ENCODE results near the gene ENTPD2. TPM values are rescaled to one million over a fixed set of nuclear protein-coding genes. Genes with fewer than 3 reads are reported as not detected.

Gene ENTPD2
- 1.2 and 5.3 TPM in 2 replicates for total RNA-seq (2011; cell fraction: chromatin; rRNA removed; ENCODE audit: low replicate concordance)
- total RNA-seq (2011; cell fraction: nucleolus; rRNA removed), result 3.3 and 4.3 TPM in 2 replicates
- total RNA-seq (2011; cell fraction: nucleoplasm; rRNA removed), result 2.6 and 2.9 TPM in 2 replicates
- total RNA-seq (2014; rRNA removed) (0.12 and 0.14 TPM in 2 replicates), total RNA-seq (2014; rRNA removed; fragmentation: Illumina TruSeq; extraction: Trizol) (not detected in 2 replicates), total RNA-seq (2015; rRNA removed; fragmentation: Illumina TruSeq; extraction: Trizol) (not detected in 2 replicates), total RNA-seq (2021) (0.60 and 0.85 TPM in 2 replicates), polyA plus RNA-seq (2011; rRNA removed) (0.11 and 0.51 TPM in 2 replicates), polyA plus RNA-seq (2014; fragmentation: Illumina TruSeq; extraction: Trizol) (0.17 and 0.21 TPM in 2 replicates), polyA plus RNA-seq (2014; fragmentation: Nextera tagmentation; extraction: Ambion mirVana) (under 1 TPM in 1 of 2 experiments, not detected in 1; 0.04 TPM), polyA plus RNA-seq (2014; rRNA removed) (0.22 TPM in 1 of 2 replicates, not detected in the other), polyA minus RNA-seq (2011; rRNA and poly(A)+ RNA removed) (not detected in 2 replicates), Bru-seq, nascent RNA (percentile 31 among the genes with signal in this experiment), BruChase-seq, experiment 1, labeled RNA remaining after a 2-hour chase (not detected), BruChase-seq, experiment 2, labeled RNA remaining after a 6-hour chase (percentile 17 among the genes with signal in this experiment)
- polyA plus RNA-seq (2011; cell fraction: cytosol; rRNA removed), result 0.22 and 0.41 TPM in 2 replicates
- 4.8 and 5.7 TPM in 2 replicates for polyA plus RNA-seq (2011; cell fraction: nucleus; rRNA removed)
- 0.15 and 0.23 TPM in 2 replicates for polyA plus RNA-seq (2012)
- 0.57 and 1.3 TPM in 2 replicates for polyA minus RNA-seq (2011; cell fraction: cytosol; rRNA and poly(A)+ RNA removed)
- polyA minus RNA-seq (2011; cell fraction: nucleus; rRNA and poly(A)+ RNA removed), result 0.94 and 1.2 TPM in 2 replicates
- long read RNA-seq, experiment 1, result 0 reads
- long read RNA-seq, experiment 2, partial matches to known transcripts, result 0 of 1 reads
- long read RNA-seq, experiment 2, other reads (novel, unspliced or antisense), result 0 of 1 reads
- long read RNA-seq, experiment 3, result 0 reads

DNA sequence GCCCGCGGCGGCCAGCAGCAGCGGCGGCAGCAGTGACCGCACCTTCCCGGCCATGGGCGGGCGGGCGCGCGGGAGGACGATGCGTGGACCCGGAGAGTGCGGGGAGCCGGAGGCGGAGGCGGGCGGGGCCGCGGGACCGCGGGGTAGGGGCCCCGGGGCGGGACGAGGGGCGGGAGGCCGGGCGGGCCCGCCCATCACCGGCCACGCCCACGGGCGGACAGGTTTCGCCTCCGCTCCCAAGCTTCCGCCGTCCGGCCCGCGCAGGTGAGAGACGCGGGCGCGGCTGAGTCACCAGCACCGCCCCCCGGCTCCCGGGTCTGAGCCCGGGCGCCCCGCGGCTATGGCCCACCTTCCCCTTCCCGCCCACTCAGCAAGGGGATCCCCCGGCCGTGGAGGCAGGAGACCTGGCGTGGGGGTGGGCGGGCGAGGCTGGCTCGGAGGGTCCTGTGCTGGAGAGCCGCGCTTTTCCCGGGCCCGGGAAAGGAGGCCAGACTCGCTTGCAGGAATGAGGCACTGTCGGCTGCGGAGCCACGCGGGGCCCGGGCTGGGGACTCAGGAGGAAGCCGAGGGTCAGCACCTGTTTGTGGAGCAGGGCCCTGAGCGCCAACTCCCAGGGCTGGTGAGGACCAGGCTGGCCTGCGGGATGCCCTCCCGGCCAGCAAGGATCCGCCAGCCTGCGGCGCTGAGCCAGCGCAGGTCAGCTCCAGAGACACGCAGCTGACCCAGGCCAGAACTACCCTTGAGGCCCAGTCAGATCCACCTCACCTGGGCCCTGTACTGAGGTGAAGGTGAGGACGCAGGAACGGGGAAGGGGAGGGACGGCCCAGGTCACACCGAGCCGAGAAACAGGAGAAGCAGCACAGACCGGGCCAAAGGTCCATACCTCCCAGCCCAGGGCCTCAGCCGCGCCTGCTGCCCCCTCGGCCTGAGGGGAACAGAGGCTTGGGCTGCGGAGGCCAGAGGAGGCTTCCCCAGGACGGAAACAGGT, at the start of gene ENTPD2:
TSS of gene ENTPD2 (minus strand) at position 118 of the 988 bp plus-strand sequence. CDS start at position 54, 64 bp downstream.
- intact Hi-C loops (cut with micrococcal nuclease) (loop anchor here (5.0 kb wide), 1 partner anchor 63 kb away; no protein-coding TSS in a partner anchor), in situ Hi-C loops (cut with MboI) (no loop called here)
- Histone ChIP-seq H3K27me3 (ENCODE audit: control insufficient read depth in 2 of 2, insufficient read depth in 2 of 2, low read length in 2 of 2) (no peaks in the 10 kb centered on the region), H3K4me3 (peak within 1 kb of the TSS; percentile 40), H3K9me3 (replicated peaks; ENCODE audit: control insufficient read depth, insufficient read depth, low read depth, low read length) (no peaks in the 10 kb centered on the region), H4K20me1 (replicated peaks; ENCODE audit: control insufficient read depth, insufficient read depth, low read length) (peaks cover 9% of the 10 kb centered on the region), H3K9me1 (ENCODE audit: control insufficient read depth, insufficient read depth, low read length) (peaks cover 2% of the 10 kb centered on the region), H3K27ac (ENCODE audit: extremely low read depth, low read depth, low read length) (no peak within 1 kb of the TSS), H3K4me2 (ENCODE audit: insufficient read depth, low read length) (peak within 1 kb of the TSS; percentile 37; the same call in 1 of the 2 replicates), H3K4me1 (replicated peaks in 1 of 2; ENCODE audit: control insufficient read depth in 2 of 2, insufficient read depth in 2 of 2, low read length in 2 of 2) (peaks cover 2 to 65% of the 10 kb centered on the region in 2 experiments; a peak in 3 of 5 replicates), H3K36me3 (ENCODE audit: control insufficient read depth, insufficient read depth, low read length) (no peaks in the 10 kb centered on the region), H3K9ac (ENCODE audit: insufficient read depth in 1 of 2, low read depth in 2 of 2, low read length in 2 of 2) (peak within 1 kb of the TSS in 1 of 2 experiments; percentile 85; a peak in 2 of 4 replicates), H3K79me2 (ENCODE audit: control insufficient read depth, insufficient read depth, low read length) (no peaks in the 10 kb centered on the region), H2AFZ (ENCODE audit: low read depth, low read length) (peak within 1 kb of the TSS; percentile 55)
- no peak for FAIRE-seq
- peak; percentile 72 to 95 (median 90) for DNase-seq (ENCODE audit: extremely low read depth in 1 of 4, low spot score in 3 of 4)
- no TSS peak for BruUV-seq (replicated peaks)
- peak; percentile 81 for ATAC-seq
- POLR2A ChIA-PET, result interaction anchor here (0.5 to 1.4 kb wide), 4 partner anchors 10 to 182 kb away, joined by 4 to 5 read pairs (median 4); no protein-coding TSS in a partner anchor
- 44% methylated on average over 32 of the region's 90 CpGs for WGBS (ENCODE audit: insufficient coverage, low coverage, missing lambda C conversion rate)
- CTCF ChIA-PET (ENCODE audit: low intra/inter-chr PET ratio), result interaction anchor here (0.5 kb wide), 1 partner anchor 169 kb away, joined by 4 read pairs; no protein-coding TSS in a partner anchor
- TF ChIP-seq DACH1 (IDR thresholded peaks at IDR 0.05; ENCODE audit: partially characterized antibody) (no peak), ZBTB33 (CRISPR knock-in tag; IDR thresholded peaks at IDR 0.05) (peak; percentile 67), BACH1 (tag; IDR thresholded peaks at IDR 0.05) (no peak), KDM5B (IDR thresholded peaks at IDR 0.05; ENCODE audit: insufficient replicate concordance, low read depth, low read length) (peak; percentile 44), JUND (IDR thresholded peaks at IDR 0.05; ENCODE audit: borderline replicate concordance, low read depth, low read length) (peak; percentile 29; the same call in 1 of the 2 replicates), JUND (tag; IDR thresholded peaks at IDR 0.05; ENCODE audit: borderline replicate concordance, low read depth, low read length) (no peak), NONO (IDR thresholded peaks at IDR 0.05; ENCODE audit: low read depth in 2 of 2, low read length in 1 of 2) (no peak), ZBTB7A (IDR thresholded peaks at IDR 0.05; ENCODE audit: borderline replicate concordance, control insufficient read depth, low read depth, low read length) (peak; percentile 81; the same call in 1 of the 2 replicates)
- TF ChIP-seq, protein P1, sequence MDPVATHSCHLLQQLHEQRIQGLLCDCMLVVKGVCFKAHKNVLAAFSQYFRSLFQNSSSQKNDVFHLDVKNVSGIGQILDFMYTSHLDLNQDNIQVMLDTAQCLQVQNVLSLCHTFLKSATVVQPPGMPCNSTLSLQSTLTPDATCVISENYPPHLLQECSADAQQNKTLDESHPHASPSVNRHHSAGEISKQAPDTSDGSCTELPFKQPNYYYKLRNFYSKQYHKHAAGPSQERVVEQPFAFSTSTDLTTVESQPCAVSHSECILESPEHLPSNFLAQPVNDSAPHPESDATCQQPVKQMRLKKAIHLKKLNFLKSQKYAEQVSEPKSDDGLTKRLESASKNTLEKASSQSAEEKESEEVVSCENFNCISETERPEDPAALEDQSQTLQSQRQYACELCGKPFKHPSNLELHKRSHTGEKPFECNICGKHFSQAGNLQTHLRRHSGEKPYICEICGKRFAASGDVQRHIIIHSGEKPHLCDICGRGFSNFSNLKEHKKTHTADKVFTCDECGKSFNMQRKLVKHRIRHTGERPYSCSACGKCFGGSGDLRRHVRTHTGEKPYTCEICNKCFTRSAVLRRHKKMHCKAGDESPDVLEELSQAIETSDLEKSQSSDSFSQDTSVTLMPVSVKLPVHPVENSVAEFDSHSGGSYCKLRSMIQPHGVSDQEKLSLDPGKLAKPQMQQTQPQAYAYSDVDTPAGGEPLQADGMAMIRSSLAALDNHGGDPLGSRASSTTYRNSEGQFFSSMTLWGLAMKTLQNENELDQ (CRISPR knock-in tag; IDR thresholded peaks at IDR 0.05; ENCODE audit: borderline replicate concordance), result no peak

All from K562 (cell line).